ENCODE data around the gene CDK10. TPM values are rescaled to one million over a fixed set of nuclear protein-coding genes. Genes with fewer than 3 reads are reported as not detected.

Gene CDK10
- total and polyA plus RNA-seq, 9 of the 15 experiments (the other 6 are each of a cell fraction or from before 2014, with no cell fraction given) = 2.0 to 85.1 (median 40.1) TPM

- no peak for TF ChIP-seq CHD7 (IDR thresholded peaks at IDR 0.05; ENCODE audit: low read depth, low read length)
- peak; percentile 100 for TF ChIP-seq RBBP5 (IDR thresholded peaks at IDR 0.05; ENCODE audit: borderline replicate concordance, insufficient read depth, low read length, poor library complexity, severe bottlenecking)
- TF ChIP-seq ZBTB40 (IDR thresholded peaks at IDR 0.05) = peak; percentile 97
- TF ChIP-seq ZBTB40 (CRISPR knock-in tag; IDR thresholded peaks at IDR 0.05) = no peak
These were observed 28.9 kb upstream of the CDK10 start, which contains the start of the genes CHMP1A and SPATA33 (continued) for GRCh38 chr16:89657442-89658220.
